DOHH2 (cell line): Measurements from ENCODE around the gene CD96.

Experiments used
- CTCF ChIP-seq: fragments of 200-600 bp; sonication (generic); IDR thresholded peaks from one replicate; pipeline ENCODE4 v1.5.1; 2014; ENCODE audit warnings: antibody characterized with exemption, mild to moderate bottlenecking, low read depth, low read length; ENCODE audit not compliant: poor library complexity, severe bottlenecking
- EZH2phosphoT487 ChIP-seq: fragments of 200-600 bp; sonication (generic); IDR thresholded peaks from 2 replicates; pipeline ENCODE4 v1.6.1; 2017; ENCODE audit warnings: borderline replicate concordance, mild to moderate bottlenecking, antibody characterized with exemption, low read length, moderate library complexity, mixed read lengths

DNA sequence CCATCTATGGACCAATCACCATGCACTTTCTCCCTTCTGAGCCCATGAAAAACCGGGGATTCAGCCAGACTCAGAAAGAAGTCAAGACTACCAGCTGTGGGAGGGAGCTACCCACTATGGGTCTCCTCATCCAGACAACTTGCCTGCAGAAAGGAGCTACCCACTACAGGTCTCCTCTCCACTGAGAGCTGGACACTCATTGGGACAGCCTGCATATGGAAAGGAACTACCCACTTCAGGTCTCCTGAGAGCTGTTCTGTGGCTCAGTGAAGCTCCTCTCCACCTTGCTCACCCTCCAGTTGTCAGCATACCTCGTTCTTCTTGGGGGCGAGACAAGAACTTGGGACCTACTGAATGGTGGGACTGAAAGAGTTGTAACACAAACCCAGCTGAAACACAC, 75.4 kb downstream of the CD96 start:
- no peak for TF ChIP-seq CTCF
- no peak for TF ChIP-seq EZH2phosphoT487
